RCC 7860 (cell line): Measurements from ENCODE around the gene CDH23.

ENCODE experiments used
- DNase-seq: peaks from one replicate; pipeline ENCODE4 v3.0.0-alpha.2; 2015; ENCODE audit warnings: low spot score
- FAIRE-seq: peaks from 2 replicates; lab custom pipeline; 2012; peaks lifted over from hg19 to GRCh38; lab: Jason Lieb, UNC

CDH23 gene

GRCh38 chr10:71645185-71645584, 248.5 kb downstream of the CDH23 start:
- DNase-seq (no peak), FAIRE-seq (no peak)

- DNase-seq, result no peak
- FAIRE-seq, result no peak
These were observed 249.3 kb downstream of the CDH23 start for GRCh38 chr10:71646037-71646436.

GRCh38 chr10:71646592-71647292, 250.0 kb downstream of the CDH23 start:
- FAIRE-seq (no peak), DNase-seq (no peak)

GRCh38 chr10:71647526-71648253, 251.0 kb downstream of the CDH23 start:
- FAIRE-seq, result no peak

GRCh38 chr10:71648254-71648932, 251.7 kb downstream of the CDH23 start:
- no peak for DNase-seq
- FAIRE-seq, result no peak

More at GRCh38 chr10:71647526-71648253, 251.0 kb downstream of the CDH23 start:
- DNase-seq, result no peak

- FAIRE-seq, result no peak
- no peak for DNase-seq
These were observed 252.2 kb downstream of the CDH23 start for GRCh38 chr10:71648933-71649320.

GRCh38 chr10:71649631-71650030, 252.9 kb downstream of the CDH23 start:
- DNase-seq, result no peak
- no peak for FAIRE-seq

- FAIRE-seq (no peak), DNase-seq (no peak)
These were observed 253.7 kb downstream of the CDH23 start for GRCh38 chr10:71650397-71650796.

- no peak for DNase-seq
- no peak for FAIRE-seq
These were observed 254.7 kb downstream of the CDH23 start for GRCh38 chr10:71651428-71651827.

GRCh38 chr10:71651928-71652327, 255.2 kb downstream of the CDH23 start:
- no peak for DNase-seq
- FAIRE-seq, result no peak

GRCh38 chr10:71653044-71653443, 256.3 kb downstream of the CDH23 start:
- DNase-seq, result no peak
- no peak for FAIRE-seq

GRCh38 chr10:71656220-71656619, 259.5 kb downstream of the CDH23 start:
- FAIRE-seq (no peak), DNase-seq (no peak)

GRCh38 chr10:71657604-71658466, 261.1 kb downstream of the CDH23 start:
- DNase-seq, result no peak
- FAIRE-seq, result no peak

GRCh38 chr10:71658467-71658745, 261.7 kb downstream of the CDH23 start:
- FAIRE-seq, result no peak
- DNase-seq, result no peak

- DNase-seq, result no peak
- no peak for FAIRE-seq
These were observed 262.5 kb downstream of the CDH23 start for GRCh38 chr10:71659111-71659634.

- DNase-seq, result no peak
- FAIRE-seq, result no peak
These were observed 263.0 kb downstream of the CDH23 start for GRCh38 chr10:71659737-71660136.

GRCh38 chr10:71660313-71660712, 263.6 kb downstream of the CDH23 start:
- FAIRE-seq (no peak), DNase-seq (no peak)

- FAIRE-seq (no peak), DNase-seq (no peak)
These were observed 264.4 kb downstream of the CDH23 start for GRCh38 chr10:71661060-71661622.

- DNase-seq (no peak), FAIRE-seq (no peak)
These were observed 265.1 kb downstream of the CDH23 start for GRCh38 chr10:71661779-71662336.

GRCh38 chr10:71663311-71663710, 266.6 kb downstream of the CDH23 start:
- DNase-seq (no peak), FAIRE-seq (no peak)
